NCI-H69 (cell line): ENCODE measurements around the gene KIF2A.

ENCODE experiments used
- DNase-seq: peaks from one replicate; lab custom pipeline; 2025; lab: John Stamatoyannopoulos, UW

The KIF2A gene

DNA sequence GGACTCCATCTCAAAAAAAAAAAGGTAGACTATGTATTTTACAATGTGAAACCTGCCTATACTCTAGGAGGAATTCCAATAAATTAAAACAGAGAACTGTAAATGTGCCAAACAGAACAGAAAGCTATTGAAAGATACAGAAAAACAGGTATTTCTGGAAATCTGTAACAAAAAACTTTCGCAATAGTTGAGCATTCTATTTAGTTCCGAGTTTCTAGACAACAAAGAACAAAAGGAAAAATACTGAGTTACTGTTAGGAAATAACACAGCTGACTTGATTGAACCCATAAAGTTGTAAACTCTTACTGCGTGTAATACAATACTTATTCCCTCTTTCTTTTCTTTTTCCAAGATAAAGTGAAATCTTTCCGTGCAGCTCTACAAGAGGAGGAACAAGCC is 79.1 kb downstream of the KIF2A start:
- DNase-seq = no peak

DNA sequence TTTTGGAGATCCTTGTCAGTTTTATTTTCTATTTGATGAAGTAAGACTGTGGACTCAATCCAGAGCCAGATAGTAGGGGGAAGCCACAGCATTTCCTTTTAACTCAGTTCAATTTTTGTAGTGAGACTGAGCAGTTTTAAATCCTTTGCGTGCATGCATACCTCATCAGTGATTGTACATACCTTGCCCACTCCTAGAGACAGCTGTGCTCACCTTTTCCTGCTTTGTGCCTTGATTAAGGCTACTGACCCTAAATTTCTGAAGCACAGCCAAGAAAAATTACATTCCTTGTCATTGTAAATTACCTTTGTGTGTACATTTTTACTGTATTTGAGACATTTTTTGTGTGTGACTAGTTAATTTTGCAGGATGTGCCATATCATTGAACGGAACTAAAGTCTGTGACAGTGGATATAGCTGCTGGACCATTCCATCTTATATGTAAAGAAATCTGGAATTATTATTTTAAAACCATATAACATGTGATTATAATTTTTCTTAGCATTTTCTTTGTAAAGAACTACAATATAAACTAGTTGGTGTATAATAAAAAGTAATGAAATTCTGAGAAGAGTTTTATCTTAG is 79.9 kb downstream of the KIF2A start:
- no peak for DNase-seq

DNA sequence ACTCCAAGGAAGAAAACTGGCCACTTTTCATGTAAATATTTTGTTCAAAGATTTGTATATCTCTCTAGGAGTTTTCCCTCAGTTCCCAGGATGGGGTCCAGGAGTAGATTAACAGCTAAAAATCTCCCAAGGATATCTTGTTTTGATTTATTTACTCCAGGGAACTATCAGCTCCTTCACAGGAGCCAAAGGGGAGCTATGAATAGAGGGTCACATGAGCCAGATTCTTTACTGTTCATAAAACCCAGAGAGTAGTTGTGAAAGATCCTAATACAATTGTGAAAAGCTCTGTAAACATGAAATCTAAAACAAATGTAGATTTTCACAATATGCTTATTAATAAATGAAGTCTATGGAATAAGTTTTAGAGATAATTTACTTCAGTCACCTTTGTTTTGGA is 80.8 kb downstream of the KIF2A start:
- no peak for DNase-seq

DNA sequence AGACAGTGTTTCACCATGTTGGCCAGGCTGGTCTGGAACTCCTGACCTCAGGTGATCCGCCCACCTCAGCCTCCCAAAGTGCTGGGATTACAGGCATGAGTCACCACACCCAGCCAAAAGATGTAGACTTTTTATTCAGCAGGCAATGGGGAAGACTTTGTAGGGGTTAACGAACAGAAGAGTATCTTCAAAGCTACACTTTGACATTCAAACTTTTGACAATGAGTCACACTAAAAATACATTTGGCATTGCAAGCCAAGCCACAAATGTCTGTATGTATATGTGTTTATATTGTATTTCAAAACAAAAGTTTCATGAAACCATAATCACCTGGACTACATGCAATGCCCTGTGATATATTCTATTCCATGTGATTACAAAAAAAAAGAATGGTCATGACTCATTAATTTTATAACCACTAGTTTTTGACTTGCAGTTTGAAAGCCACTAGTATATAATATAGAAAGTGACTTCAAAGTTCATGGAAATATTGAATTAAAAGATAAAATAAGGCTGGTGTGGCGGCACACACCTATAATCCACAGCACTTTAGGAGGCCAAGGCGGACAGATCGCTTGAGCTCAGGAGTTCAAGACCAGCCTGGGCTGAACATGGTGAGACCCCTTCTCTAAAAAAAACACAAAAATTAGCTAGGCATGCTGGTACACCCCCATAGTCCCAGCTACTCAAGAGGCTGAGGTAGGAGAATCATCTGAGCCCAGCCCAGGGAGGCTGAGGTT is 89.4 kb downstream of the KIF2A start:
- no peak for DNase-seq

DNA sequence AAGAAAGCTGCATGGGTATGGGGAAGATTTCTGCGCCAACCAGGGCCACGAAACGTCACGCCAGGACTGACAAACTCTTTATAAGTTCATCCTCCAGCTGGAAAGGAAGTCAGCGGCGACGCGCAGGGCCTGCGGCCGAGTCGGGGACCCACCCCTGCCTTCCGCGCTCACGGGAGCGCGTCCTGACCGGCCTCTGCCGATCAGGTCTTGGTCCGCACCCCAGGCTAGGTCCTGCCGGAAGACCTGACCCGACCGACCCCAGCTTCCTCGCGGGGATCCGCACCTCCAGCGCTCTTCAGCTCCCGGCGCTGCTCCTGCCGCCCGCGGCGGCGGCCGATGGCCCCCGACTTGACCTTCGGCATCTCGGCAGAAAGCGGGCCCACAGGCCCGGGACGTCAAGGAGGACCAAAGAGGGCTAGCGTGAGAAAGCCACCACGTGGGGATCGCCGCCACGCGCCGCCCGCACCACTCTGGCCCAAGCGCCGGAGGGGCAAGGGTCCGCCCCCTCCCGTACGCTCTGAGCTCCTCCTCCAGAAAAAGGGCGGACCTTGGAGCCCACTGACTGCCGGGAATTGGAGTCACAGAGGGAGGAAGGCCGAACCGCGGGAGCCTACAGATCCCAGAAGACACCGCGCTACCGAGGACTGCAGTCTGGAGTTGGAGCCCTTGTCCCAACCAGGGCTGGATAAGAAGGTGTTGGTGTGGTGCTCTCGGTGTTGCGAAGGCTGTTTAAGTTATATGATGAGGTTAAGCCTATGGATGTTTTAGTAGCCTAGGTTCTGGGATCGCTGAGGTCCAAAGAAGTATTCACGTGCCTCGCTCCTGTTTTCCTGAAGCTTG is 97.6 kb downstream of the KIF2A start, which contains the start of gene DIMT1:
Gene DIMT1, minus strand, starts transcription at position 495 of the 840 bp plus-strand sequence. Its CDS starts 133 bp downstream, at position 362.
- peak; percentile 99 for DNase-seq

DNA sequence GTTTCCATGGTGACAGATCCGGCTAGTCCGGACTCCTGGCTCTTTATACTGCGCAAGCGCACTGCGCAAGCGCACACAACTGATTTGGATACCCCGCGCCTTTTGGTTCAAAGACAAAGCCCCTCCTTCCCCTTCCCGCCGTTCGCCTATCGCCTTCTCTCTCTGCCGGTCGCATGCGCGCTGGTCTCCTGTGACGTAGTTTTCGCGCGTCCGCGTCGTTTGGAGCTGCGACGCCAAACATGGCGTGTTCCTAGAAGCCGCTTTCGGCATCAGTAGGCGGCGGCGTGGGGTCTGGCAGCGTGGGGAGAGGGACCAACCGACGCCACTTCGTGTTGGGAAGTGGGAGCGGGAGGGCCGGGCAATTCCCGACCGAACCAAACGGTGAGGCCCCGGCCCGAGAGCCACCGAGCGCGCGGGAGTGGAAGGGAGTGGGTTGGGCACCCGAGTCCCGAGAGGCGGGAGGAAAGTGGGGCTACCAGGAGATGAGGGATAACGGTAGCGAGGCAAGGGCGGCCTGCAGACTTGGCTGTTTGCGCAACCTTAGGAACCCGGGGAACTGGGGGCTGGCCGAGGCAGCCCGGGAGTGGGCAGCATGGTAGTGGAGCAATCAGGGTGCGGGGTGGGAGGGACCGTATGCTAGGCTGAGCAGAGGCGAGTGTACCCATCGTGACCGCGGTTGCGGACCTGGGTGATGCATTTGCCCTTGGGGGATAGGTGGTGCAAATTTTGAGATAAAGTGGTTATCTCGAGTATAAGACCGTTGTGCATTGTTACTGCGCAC is 106.7 kb downstream of the KIF2A start, which contains the start of gene IPO11:
Gene IPO11, plus strand, starts transcription at position 215 of the 781 bp plus-strand sequence. CDS start 24,517 bp downstream, outside the sequence.
- DNase-seq = peak; percentile 100

DNA sequence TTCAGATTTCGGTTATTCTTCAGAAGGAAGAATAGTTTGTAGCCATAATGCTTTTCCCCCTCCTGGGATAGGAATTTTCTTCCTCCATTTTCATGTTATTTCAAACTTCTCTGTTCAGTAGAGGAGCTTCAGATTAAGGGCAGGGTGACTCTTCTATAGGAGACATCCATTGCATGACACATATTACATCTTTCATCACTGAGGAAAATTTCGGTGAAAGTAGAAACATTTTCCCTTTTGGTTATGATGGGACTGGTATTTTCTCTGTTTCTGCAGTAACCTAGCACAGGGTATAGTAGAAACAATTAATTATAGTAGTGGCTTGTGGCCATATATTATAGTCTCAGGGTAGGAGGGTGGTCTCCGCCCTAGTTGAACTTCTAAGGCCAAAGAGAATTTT is 107.7 kb downstream of the KIF2A start:
- no peak for DNase-seq

DNA sequence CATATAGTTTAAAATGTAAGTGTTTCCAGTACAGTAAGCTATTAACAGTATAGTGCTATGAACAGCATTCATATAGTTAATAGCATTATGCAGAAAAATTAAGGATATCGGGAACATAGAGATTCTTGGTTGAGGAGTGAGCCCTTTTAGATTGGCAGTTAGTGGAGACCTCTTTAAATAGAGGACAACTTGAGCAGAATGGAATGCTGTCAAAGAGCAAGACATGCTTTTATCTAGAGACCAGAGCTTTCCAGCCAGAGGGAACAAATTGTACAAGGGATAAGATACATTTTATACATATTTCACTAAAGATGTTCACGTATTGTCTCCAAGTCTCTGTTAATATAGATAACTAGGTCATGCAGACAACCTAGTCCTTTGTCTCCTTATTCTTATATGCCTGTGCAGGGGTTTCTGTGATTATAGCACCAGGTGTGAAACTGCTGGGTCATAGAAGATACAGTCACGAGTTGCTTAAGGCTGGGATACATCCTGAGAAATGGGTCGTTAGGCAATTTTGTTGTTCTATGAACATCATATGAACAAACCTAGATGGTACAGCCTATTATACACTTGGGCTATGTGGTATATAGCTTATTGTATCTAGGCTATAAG is 112.6 kb downstream of the KIF2A start:
- DNase-seq = no peak

DNA sequence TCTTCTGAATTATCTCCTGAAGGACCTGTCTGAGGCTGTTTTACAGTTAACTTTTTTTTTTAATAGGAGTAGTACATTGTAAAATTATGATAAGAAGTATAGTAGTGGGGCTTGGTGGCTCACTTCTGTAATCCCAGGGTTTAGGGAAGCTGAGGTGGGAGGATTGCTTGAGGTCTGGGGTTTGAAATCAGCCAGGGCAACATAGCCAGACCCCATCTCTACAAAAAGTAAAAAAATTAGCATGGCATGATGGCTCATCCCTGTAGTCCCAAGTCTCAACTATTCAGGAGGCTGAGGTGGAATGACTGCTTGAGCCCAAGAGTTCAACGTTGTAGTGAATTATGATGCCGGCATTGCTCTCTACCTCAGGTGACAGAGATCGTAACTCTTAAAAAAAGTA is 113.6 kb downstream of the KIF2A start:
- no peak for DNase-seq

DNA sequence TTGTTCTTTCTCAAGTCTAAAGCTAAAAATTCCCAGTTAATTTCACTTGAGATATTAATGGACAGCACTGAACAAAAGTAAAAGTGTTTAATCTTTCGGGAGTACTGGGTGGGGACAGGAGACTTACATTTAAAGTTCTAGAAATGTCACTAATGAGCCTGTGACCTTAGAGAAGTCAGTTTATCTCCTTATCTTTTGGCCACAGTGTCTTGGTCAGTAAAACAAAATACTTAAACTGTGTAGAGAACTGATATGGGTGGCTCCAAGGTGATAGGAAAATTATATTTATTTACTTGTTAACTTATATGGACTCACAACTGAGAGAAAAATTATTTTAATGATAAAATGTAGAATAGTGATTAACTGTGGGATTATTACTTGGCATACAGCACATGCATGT is 115.4 kb downstream of the KIF2A start:
- no peak for DNase-seq

DNA sequence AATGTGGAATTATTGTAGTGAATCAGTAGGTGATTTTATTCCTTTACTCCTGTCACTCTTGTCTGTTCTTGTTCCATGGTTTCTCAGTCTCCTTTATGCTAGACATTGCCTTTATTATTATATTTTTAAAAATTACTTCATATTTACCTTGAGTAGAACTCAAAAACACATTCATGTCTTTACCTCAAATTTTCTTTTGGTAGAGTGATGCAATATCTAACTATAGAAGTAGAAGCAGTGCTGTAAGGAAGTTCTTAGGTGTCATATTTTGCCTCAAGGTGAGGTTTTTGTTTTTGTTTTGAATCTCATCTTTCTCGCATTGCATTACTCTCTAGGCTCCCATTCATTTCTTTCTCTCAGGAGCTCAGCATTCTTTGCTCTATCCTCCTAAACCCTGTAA is 118.8 kb downstream of the KIF2A start:
- DNase-seq = no peak

DNA sequence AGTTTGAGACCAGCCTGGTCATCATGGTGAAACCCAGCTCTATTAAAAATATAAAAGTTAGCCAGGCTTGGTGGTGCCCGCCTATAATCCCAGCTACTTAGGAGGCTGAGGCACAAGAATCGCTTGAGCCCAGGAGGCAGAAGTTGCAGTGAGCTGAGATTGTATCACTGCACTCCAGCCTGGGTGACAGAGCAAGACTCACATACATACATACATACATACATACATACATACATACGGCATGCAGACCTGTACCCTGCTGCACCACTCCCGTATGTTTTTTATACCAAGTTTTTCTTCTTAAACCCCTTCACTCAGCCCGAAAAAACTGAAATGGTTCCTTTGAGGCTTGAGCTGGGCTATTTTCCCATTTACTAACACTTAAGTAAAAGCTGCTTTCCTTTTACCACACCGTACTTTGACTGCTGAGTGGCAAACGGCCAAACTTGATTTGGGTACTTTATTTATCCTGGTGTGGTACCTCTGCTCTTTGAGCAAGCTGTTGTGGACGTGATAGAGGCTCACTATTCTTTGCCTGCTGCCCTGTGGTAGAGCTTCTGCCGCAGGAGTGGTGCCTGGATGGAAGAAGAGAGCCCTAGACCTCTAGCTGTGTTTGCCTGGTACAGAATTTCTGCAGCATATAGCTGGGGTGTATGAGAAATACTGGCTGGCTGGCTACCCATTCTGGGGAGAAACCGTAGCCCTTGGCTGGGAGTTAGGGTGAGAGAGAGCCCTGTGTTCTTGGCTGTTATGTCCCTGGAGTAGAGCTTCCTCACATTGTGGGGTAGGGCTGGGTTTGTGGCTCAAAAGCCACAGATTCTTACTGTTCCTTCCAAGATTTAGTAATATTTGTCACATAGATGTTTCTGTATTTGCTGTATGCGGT is 126.0 kb downstream of the KIF2A start:
- DNase-seq = no peak

DNA sequence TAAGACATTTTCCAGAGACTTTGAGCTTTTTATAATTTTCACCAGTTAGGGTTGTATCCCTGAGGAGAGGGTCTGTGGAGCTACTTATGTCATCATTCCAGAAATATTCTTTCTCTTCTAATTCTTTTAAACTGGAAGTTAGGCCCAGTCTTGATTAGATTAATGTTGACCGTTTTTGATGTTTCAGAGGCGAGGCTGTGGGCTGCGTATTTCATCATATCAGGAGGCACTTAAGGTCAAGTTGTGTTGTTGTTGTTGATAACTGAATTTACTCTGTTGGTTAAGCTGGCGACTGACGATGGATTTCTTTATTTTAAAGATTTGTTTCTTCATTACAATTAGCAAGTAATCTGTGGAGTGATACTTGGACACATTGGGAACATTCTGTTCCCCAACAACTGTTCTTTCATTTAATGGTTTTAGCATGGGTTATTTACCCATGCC is 126.6 kb downstream of the KIF2A start:
- DNase-seq = no peak
